Trophoblast cell (in vitro differentiated cells and primary cell): ENCODE results near the gene DGCR2.

Experiments
- DNase-seq, 2 donors: peaks; one replicate each; pipeline ENCODE4 v3.0.0-alpha.2; 2016
- H2AFZ ChIP-seq: 2 replicates; pipeline ENCODE4 v1.6.1; 2013; ENCODE audit warnings: low read length, moderate library complexity, mild to moderate bottlenecking; ENCODE audit not compliant: insufficient read depth, poor library complexity
- H2AK5ac ChIP-seq: 2 replicates; pipeline ENCODE4 v1.6.1; 2013; ENCODE audit warnings: mild to moderate bottlenecking, low read length
- H2BK120ac ChIP-seq: 2 replicates; pipeline ENCODE4 v1.6.1; 2013; ENCODE audit warnings: low read length, mild to moderate bottlenecking, moderate library complexity; ENCODE audit not compliant: insufficient read depth, poor library complexity
- H2BK12ac ChIP-seq: 2 replicates; pipeline ENCODE4 v1.6.1; 2013; ENCODE audit warnings: mild to moderate bottlenecking, low read length, moderate library complexity
- H2BK5ac ChIP-seq: 2 replicates; pipeline ENCODE4 v1.6.1; 2013; ENCODE audit warnings: low read length, low read depth, moderate library complexity, mild to moderate bottlenecking; ENCODE audit not compliant: poor library complexity
- H3K14ac ChIP-seq: 2 replicates; pipeline ENCODE4 v1.6.1; 2013; ENCODE audit warnings: mild to moderate bottlenecking, low read length
- H3K18ac ChIP-seq: 2 replicates; pipeline ENCODE4 v1.6.1; 2013; ENCODE audit warnings: mild to moderate bottlenecking, low read length
- H3K23ac ChIP-seq: 2 replicates; pipeline ENCODE4 v1.6.1; 2013; ENCODE audit warnings: low read length
- H3K27ac ChIP-seq: 2 replicates; pipeline ENCODE4 v1.5.1; 2013; ENCODE audit warnings: low read depth, mild to moderate bottlenecking, inconsistent platforms, low read length, moderate library complexity
- H3K27me3 ChIP-seq: 2 replicates; pipeline ENCODE4 v1.6.1; 2013; ENCODE audit warnings: inconsistent platforms, mild to moderate bottlenecking, low read length, moderate library complexity; ENCODE audit not compliant: insufficient read depth
- H3K36me3 ChIP-seq, 2 experiments: 1 replicate in 1 of 2; 2 replicates in 1 of 2; pipeline ENCODE4 v1.6.1; 2013; ENCODE audit warnings: low read length in 2 of 2, mild to moderate bottlenecking in 2 of 2, moderate library complexity in 1 of 2; ENCODE audit not compliant: insufficient read depth in 2 of 2, control insufficient read depth in 1 of 2
- H3K4ac ChIP-seq: 2 replicates; pipeline ENCODE4 v1.6.1; 2013; ENCODE audit warnings: low read depth, mild to moderate bottlenecking, low read length, moderate library complexity
- H3K4me1 ChIP-seq, 2 experiments: 1 replicate in 1 of 2; 2 replicates in 1 of 2; pipeline ENCODE4 v1.6.1; 2013; ENCODE audit warnings: low read length in 2 of 2, mild to moderate bottlenecking in 2 of 2, moderate library complexity in 1 of 2; ENCODE audit not compliant: insufficient read depth in 2 of 2, control insufficient read depth in 1 of 2
- H3K4me2 ChIP-seq: 2 replicates; pipeline ENCODE4 v1.6.1; 2013; ENCODE audit warnings: inconsistent platforms, mild to moderate bottlenecking, low read length, moderate library complexity
- H3K4me3 ChIP-seq: 2 replicates; pipeline ENCODE4 v1.5.1; 2013; ENCODE audit warnings: mild to moderate bottlenecking, low read depth, low read length, inconsistent platforms
- H3K79me1 ChIP-seq: one replicate; pipeline ENCODE4 v1.6.1; 2013; ENCODE audit warnings: low read length
- H3K79me2 ChIP-seq: 2 replicates; pipeline ENCODE4 v1.6.1; 2013; ENCODE audit warnings: low read length, mild to moderate bottlenecking; ENCODE audit not compliant: control insufficient read depth, insufficient read depth, poor library complexity
- H3K9ac ChIP-seq: 2 replicates; pipeline ENCODE4 v1.6.1; 2013; ENCODE audit warnings: mild to moderate bottlenecking, low read length
- H3K9me3 ChIP-seq: 2 replicates; pipeline ENCODE4 v1.6.1; 2013; ENCODE audit warnings: low read depth, mild to moderate bottlenecking, control low read depth, inconsistent platforms, low read length; ENCODE audit not compliant: insufficient read depth
- H4K12ac ChIP-seq: 2 replicates; pipeline ENCODE4 v1.6.1; 2013; ENCODE audit warnings: low read depth, mild to moderate bottlenecking, low read length, moderate library complexity
- H4K8ac ChIP-seq: 2 replicates; pipeline ENCODE4 v1.6.1; 2013; ENCODE audit warnings: low read depth, mild to moderate bottlenecking, low read length, moderate library complexity
- H4K91ac ChIP-seq: one replicate; pipeline ENCODE4 v1.6.1; 2013; ENCODE audit warnings: low read depth, mild to moderate bottlenecking, low read length, moderate library complexity
- WGBS: extraction: QIAGEN DNeasy Blood & Tissue Kit; methylation state at CpG from one replicate; pipeline ENCODE4 v1.1.7; 2013; ENCODE audit warnings: missing lambda C conversion rate; ENCODE audit not compliant: insufficient read length, insufficient coverage; ENCODE audit errors: extremely low coverage; 5-methylcytosine and 5-hydroxymethylcytosine counted together

Gene DGCR2

DNA sequence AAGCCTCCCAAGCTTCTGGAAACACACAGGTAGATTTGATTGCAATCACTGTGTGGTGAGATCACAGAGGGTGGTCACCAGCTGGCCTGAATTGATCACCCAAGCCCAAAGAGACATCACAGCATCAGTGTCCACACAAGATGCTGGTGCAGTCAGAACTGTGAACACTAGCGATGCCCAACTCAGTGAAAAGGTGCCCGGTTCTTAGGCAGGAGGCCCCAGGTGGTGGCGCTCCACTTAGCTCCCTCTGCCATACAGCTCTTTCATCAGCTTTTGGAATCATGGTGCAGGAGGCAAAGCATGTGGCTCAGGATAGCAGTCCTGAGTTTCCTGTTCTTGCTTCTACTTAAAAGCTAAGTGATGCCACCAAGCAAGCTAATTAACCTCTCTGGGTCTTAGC lies 11.1 kb downstream of the DGCR2 start:
- Histone ChIP-seq H3K14ac (no peak overlapping the region), H3K4ac (no peak overlapping the region), H3K4me3 (no peak overlapping the region), H3K79me1 (no peaks in the 10 kb centered on the region), H2BK5ac (no peak overlapping the region), H3K36me3 (peaks cover 0 to 8% of the 10 kb centered on the region in 2 experiments), H4K8ac (no peak overlapping the region), H2BK120ac (no peak overlapping the region), H3K23ac (peak overlapping the region; percentile 14), H2AK5ac (no peak overlapping the region), H3K9ac (no peak overlapping the region), H4K91ac (no peak overlapping the region), H3K27me3 (no peaks in the 10 kb centered on the region), H2BK12ac (no peak overlapping the region), H3K18ac (no peak overlapping the region), H3K79me2 (peaks cover 15% of the 10 kb centered on the region), H3K27ac (no peak overlapping the region), H4K12ac (no peak overlapping the region), H3K4me1 (no peaks in the 10 kb centered on the region), H3K9me3 (no peaks in the 10 kb centered on the region), H2AFZ (no peak overlapping the region), H3K4me2 (no peak overlapping the region)
- no peak for DNase-seq
- WGBS = no CpG with 5 or more reads among the region's 3 CpGs

DNA sequence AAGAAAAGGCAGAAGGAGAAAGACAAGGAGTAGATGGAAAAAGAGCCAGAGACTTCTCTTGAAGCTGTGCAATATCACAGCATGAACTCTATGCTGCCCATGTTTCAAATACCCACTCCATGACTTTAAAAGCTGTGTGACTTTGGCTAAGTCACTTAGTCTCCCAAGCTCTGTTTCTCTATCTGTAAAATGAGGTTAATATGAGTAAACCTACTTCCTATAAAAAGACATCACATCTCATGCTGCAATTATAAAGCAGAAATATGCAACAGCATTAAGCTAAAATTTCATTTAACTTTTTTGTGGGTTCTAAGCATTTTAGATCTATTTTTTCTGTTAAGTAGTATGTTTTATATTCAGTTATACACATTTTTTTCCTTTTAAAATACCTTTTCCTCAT lies 11.6 kb downstream of the DGCR2 start:
- no peak overlapping the region for H3K14ac ChIP-seq
- no peak for DNase-seq
- no peak overlapping the region for H3K27ac ChIP-seq
- no peak overlapping the region for H3K4ac ChIP-seq
- no peaks in the 10 kb centered on the region for H3K9me3 ChIP-seq
- H2AFZ ChIP-seq = no peak overlapping the region
- peaks cover 17% of the 10 kb centered on the region for H3K79me2 ChIP-seq
- no peak overlapping the region for H4K12ac ChIP-seq
- H2BK120ac ChIP-seq = no peak overlapping the region
- no peak overlapping the region for H3K4me2 ChIP-seq
- peaks cover 0 to 6% of the 10 kb centered on the region in 2 experiments for H3K36me3 ChIP-seq
- no peak overlapping the region for H2AK5ac ChIP-seq
- H3K18ac ChIP-seq = no peak overlapping the region
- no peak overlapping the region for H4K8ac ChIP-seq
- H2BK5ac ChIP-seq = no peak overlapping the region
- H3K9ac ChIP-seq = no peak overlapping the region
- H3K4me3 ChIP-seq = no peak overlapping the region
- H4K91ac ChIP-seq = no peak overlapping the region
- H3K27me3 ChIP-seq = no peaks in the 10 kb centered on the region
- no peaks in the 10 kb centered on the region for H3K79me1 ChIP-seq
- no peak overlapping the region for H3K23ac ChIP-seq
- H2BK12ac ChIP-seq = no peak overlapping the region
- H3K4me1 ChIP-seq = no peaks in the 10 kb centered on the region

DNA sequence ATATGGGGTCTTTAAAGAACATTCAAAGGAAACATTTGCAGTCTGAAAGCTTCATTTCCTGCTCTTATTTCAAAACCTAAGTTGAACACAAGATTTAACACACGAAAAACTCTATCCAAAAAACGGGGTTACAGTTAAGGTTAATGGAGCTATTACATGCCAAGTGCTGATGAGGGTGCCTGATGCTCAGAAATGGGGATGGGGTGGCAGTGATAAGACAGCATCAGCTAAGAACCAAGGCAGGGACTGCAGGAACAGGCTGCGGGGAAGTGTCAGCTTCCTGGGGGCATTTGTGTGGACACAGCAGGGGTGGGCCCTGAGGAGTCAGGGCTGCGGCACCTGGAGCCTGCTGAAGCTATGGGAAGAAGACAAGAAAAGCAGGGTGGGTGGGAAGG lies 12.2 kb downstream of the DGCR2 start:
- Histone ChIP-seq H4K12ac (no peak overlapping the region), H4K91ac (no peak overlapping the region), H3K4me3 (no peak overlapping the region), H3K27me3 (no peaks in the 10 kb centered on the region), H3K27ac (no peak overlapping the region), H2AFZ (no peak overlapping the region), H3K4me2 (no peak overlapping the region), H3K14ac (no peak overlapping the region), H3K18ac (no peak overlapping the region), H2BK5ac (no peak overlapping the region), H3K4me1 (no peaks in the 10 kb centered on the region), H2AK5ac (no peak overlapping the region), H3K9me3 (no peaks in the 10 kb centered on the region), H3K36me3 (peaks cover 0 to 2% of the 10 kb centered on the region in 2 experiments), H3K79me1 (no peaks in the 10 kb centered on the region), H4K8ac (no peak overlapping the region), H3K4ac (peak overlapping the region; percentile 44), H3K79me2 (peaks cover 16% of the 10 kb centered on the region), H3K9ac (no peak overlapping the region), H3K23ac (no peak overlapping the region), H2BK120ac (no peak overlapping the region), H2BK12ac (no peak overlapping the region)
- DNase-seq = no peak
- WGBS = no CpG with 5 or more reads among the region's 4 CpGs

DNA sequence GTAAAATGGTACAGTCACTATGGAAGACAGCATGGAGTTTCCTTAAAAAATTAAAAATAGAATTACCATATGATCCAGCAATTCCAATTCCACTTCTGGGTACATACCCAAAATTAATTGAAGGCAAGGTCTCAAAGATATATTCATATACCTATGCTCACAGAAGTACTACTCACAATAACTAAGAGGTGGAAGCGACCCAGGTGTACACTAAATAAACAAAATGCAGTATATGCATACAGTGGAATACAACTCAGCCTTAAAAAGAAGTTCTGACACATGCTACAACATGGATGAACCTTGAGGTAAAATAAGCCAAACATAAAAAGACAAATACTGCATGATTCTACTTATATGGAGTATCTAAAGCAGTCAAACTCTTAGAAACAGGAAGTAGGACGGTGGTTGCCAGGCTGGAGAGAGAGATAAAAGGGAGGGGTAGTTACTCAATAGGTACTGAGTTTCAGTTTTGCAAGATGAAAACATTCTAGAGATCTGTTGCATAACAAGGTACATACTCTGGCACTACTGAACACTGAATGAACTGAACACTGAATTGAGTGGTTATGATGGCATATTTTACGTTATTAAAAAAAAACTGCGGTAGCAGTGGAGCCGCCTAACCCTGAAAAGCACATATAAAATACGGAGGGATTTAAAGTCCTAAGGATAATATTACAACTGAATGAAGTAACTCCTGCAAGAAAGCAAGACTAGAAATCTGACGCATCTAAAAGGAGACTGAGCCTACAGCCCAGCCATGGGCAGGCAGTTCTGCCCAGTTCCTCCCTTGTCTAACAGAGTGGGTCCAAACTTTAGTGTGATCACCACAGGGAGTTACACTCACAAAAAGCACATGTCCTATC lies 12.8 kb downstream of the DGCR2 start:
- Histone ChIP-seq H3K79me1 (no peaks in the 10 kb centered on the region), H3K18ac (no peak overlapping the region), H3K4me3 (no peak overlapping the region), H3K9me3 (no peaks in the 10 kb centered on the region), H2BK120ac (no peak overlapping the region), H4K8ac (no peak overlapping the region), H2BK12ac (no peak overlapping the region), H3K27ac (no peak overlapping the region), H3K14ac (no peak overlapping the region), H4K12ac (no peak overlapping the region), H3K4ac (peak overlapping the region; percentile 32), H3K9ac (no peak overlapping the region), H2AFZ (no peak overlapping the region), H3K4me1 (no peaks in the 10 kb centered on the region), H4K91ac (no peak overlapping the region), H3K79me2 (peaks cover 16% of the 10 kb centered on the region), H2AK5ac (no peak overlapping the region), H3K36me3 (peaks cover 0 to 2% of the 10 kb centered on the region in 2 experiments), H3K4me2 (no peak overlapping the region), H3K27me3 (no peaks in the 10 kb centered on the region), H2BK5ac (no peak overlapping the region), H3K23ac (no peak overlapping the region)
- WGBS = no CpG with 5 or more reads among the region's 7 CpGs
- peak in 1 of 2 donors; percentile 73 for DNase-seq
